HL-60/S4 treated with phorbol 12-myristate 13-acetate at 8.2 ng/mL for 4 days and 3 days (cell line): ENCODE results near the gene GRPR.
"Not testable (repeated sequence)": the region's sequence is repeated elsewhere in the genome, so short reads cannot be mapped to it uniquely, and the experiment has no call there.

ENCODE experiments used
- in situ Hi-C: fragments of 300-500 bp; cut with MboI; formaldehyde crosslinking; loops from 2 replicates; pipeline ENCODE4 v1.15.0; 2022; ENCODE audit warnings: low sequenced_read_pairs

GRPR gene

GRCh38 chrX:16137416-16138107 lies 14.2 kb downstream of the GRPR start:
- in situ Hi-C loops, result no loop called here

- in situ Hi-C loops, result no loop called here
Observed at GRCh38 chrX:16138108-16138427, 14.7 kb downstream of the GRPR start.

- in situ Hi-C loops, result no loop called here
Observed at GRCh38 chrX:16140448-16140847, 17.1 kb downstream of the GRPR start.

- in situ Hi-C loops, result no loop called here
Observed at GRCh38 chrX:16140983-16141382, 17.6 kb downstream of the GRPR start.

DNA sequence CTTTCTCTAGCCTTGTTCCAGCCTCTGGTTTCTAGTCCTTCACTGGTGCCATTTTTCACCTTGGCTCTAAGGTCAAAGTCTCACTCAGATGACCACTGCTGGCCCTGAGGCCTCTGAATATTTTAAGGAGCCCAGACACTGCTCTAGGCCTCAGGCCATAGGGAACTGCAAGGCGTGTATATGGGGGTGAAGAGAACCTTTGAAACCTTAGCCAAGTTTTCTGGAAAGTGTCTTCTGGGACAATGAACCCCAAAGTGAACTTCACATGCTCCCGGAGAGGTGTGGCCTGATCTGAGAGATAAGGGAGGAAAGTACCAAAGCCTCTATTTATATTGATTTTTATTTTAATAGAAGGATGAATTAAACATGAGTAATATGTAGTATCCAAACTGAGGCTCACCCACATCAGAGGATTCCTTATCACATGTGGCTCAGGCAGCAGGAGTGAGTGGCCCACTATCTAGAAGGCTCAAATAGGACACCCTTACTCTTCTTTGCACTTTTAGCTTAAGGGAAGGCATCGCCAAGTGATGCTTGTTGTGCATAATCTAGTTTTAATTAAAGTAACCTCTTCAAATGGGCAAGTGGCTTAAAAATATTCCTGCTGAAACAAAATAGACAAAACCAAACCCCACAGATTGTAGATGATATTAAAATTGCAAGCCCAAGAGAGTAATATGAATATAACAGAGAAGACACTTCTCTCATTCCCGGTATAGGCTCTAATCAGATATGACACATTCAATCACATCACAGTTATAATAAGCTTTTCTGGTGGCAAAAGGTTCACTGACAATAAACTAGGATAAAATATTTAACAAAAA lies 18.3 kb downstream of the GRPR start:
- in situ Hi-C loops, result no loop called here

GRCh38 chrX:16142246-16142558 lies 18.8 kb downstream of the GRPR start:
- in situ Hi-C loops, result no loop called here

DNA sequence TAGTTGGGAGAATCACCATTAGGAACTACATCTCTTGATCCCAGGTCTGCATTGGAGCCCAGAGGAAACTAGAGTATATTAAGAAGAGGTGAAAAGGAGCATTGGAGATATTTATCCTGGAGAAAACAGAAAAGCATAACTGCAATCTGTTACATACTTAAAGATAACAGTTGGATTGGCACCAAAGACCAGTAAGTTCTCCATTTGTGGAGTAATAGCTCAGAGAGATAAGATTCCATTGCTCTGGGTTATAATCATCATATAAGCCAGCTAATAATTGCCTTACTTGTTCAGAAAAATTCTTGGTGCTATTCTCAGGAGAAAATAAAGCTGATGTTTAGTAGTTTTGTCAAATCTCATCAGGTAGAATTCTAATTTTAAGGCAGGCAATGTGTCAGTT lies 20.6 kb downstream of the GRPR start:
- in situ Hi-C loops, result no loop called here

GRCh38 chrX:16144420-16144819 lies 21.1 kb downstream of the GRPR start:
- in situ Hi-C loops, result no loop called here

DNA sequence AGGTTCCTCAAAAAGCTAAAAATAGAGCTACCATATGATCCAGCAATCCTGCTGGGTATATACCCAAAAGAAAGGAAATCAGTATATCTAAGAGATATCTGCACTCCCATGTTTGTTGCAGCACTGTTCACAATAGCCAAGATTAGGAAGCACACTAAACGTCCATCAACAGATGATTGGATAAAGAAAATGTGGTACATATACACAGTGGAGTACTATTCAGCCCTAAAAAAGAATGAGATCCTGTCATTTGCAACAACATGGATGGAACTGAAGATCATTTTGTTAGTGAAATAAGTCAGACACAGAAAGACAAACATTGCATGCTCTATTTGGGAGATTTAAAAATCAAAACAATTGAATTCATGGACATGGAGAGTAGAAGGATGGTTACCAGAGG lies 21.7 kb downstream of the GRPR start:
- in situ Hi-C loops, result not testable (repeated sequence)

- in situ Hi-C loops, result no loop called here
Observed at GRCh38 chrX:16145656-16146055, 22.3 kb downstream of the GRPR start.

DNA sequence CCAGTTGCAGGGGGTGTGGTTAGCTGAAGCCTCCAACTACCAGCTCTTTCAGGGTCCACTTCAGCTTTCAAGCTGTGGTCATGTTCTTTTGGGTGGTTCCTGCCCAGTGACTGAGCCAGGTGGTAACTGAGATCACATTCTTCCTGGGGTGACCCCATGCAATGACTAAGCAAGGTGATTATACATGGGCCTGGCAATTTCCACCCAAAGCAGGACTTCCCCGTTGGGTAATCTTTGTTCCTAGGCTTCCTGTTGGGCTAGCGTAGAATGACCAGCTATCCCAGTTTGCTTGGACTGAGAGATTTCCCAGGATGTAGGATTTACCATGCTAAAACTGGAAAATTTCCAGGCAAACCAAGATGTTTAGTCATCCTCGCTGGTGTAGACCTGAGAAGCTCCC lies 25.5 kb downstream of the GRPR start:
- in situ Hi-C loops, result no loop called here

DNA sequence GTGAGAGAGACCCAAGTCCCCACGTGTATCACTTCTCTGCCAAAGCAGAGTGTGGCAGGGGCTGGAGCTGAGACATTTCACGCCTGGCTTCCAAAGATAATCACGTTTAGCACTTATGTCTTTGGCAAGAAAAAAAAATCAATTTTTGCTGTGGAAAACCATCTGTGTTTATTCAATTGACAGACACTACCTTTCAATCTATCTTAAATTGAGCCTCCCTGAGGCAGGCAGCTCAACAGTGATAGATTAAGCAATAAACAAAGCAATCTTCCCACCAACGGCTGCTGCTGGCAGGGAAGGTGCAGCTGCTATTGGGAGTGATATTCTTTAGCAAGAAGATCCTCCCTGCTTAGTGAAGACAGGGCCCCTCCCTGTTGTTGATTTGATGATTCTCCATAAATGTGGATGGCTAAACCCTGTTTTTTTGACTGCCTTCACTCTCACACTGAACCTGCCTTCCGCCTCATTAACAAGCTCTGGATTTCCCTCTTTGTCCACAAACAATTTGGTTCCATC lies 32.3 kb downstream of the GRPR start:
- in situ Hi-C loops, result no loop called here

DNA sequence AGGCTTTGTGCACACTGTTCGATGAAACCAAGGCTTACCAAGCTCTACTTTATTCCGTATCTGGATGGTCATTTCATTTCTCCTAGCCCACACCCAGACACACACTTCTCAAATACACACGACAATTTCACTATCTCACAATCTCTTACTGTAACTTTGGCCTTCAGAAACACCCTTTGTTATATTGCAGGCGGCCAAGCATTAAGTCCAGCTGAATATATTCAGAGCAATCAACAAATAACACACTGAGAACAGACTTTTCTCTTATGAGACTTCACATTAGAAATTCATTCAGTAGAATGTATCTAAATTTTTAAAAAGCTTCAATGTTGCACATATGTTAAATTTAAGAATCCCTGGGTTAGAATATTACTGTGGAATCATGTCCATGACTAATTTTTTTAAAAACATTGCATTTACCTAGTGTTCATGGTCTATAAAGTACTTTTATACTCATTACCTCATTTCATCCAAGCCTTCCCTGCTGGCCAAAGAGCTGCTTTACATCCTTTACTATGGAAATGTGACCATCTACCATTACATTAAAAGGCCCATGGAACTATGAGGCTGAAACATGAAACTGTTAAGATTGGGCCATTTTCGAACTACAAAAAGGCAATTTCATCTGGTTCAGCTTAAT lies 33.4 kb downstream of the GRPR start:
- in situ Hi-C loops, result no loop called here

GRCh38 chrX:16160729-16161128 lies 37.4 kb downstream of the GRPR start:
- in situ Hi-C loops, result no loop called here

DNA sequence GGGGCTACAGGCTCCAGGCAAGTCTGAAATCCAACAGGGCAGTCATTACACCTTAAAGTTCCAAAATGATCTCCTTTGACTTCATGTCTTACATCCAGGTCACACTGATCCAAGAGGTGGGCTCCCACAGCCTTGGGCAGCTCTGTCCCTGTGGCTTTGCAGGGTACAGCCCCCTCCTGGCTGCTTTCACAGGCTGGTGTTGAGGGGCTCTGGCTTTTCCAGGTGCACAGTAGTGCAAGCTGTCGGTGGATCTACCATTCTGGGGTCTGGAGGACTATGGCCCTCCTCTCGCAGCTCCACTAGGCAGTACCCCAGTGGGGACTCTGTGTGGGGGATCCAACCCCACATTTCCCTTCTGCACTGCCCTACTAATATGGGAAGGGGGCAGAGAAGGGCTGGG lies 37.8 kb downstream of the GRPR start:
- in situ Hi-C loops, result not testable (repeated sequence)

DNA sequence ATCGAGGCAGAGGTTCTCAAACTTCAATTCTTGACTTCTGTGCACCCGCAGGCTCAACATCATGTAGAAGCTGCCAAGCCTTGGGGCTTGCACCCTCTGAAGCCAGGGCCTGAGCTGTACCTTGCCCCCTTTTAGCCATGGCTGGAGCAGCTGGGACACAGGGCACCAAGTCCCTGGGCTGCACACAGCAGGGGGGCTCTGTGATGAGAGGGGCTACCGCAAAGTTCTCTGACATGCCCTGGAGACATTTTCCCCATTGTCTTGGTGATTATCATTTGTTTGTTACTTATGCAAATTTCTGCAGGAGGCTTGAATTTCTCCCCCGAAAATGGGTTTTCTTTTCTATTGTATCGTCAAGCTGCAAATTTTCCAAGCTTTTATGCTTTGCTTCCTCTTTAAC lies 39.0 kb downstream of the GRPR start:
- in situ Hi-C loops, result no loop called here

GRCh38 chrX:16164748-16165147 lies 41.4 kb downstream of the GRPR start:
- in situ Hi-C loops, result no loop called here

DNA sequence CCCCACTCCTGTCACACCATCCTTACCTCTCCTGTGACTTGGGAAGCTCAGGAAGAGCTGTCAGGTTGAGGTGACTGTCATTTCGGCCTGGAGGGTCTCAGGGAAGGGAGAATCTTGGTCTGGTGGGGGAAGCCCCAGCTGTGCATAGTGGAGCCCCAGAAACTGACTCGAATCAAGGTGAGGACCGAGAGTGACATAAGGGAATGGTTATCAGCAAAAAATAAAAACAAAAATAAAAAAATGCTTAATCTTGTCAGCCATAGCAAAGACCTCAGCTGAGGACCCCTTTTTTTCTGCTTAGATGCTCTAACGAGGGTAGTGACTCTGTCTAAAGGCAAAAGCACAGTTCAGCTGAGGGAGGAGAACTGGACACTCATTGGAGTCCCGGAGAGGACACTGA lies 43.8 kb downstream of the GRPR start, which contains the start of gene MAGEB17:
TSS of gene MAGEB17 (plus strand) at position 301 of the 400 bp plus-strand sequence. CDS start 2,902 bp downstream, outside the sequence.
- in situ Hi-C loops, result no loop called here

- in situ Hi-C loops, result no loop called here
Observed at GRCh38 chrX:16171039-16171438, 47.7 kb downstream of the GRPR start.

GRCh38 chrX:16171944-16172343 lies 48.6 kb downstream of the GRPR start:
- in situ Hi-C loops, result no loop called here

- in situ Hi-C loops, result no loop called here
Observed at GRCh38 chrX:16172391-16172790, 49.0 kb downstream of the GRPR start.
